ENCODE results near the gene BABAM2.
A peak's percentile ranks its signal among the peaks of the same experiment; 100 is the strongest.

Gene BABAM2

GRCh38 chr2:28296243-28296642 is 405.7 kb downstream of the BABAM2 start:
- H3K4me3 ChIP-seq (ENCODE audit: low read depth, low read length), result no peak overlapping the region
- DNase-seq (ENCODE audit: low read depth), result no peak
- no peak for TF ChIP-seq CTCF (conservative IDR thresholded peaks at IDR 0.05; ENCODE audit: low read depth, low read length)

- H3K4me3 ChIP-seq (ENCODE audit: low read depth, low read length), result no peak overlapping the region
- TF ChIP-seq CTCF (conservative IDR thresholded peaks at IDR 0.05; ENCODE audit: low read depth, low read length), result no peak
- DNase-seq (ENCODE audit: low read depth), result no peak
Measured at GRCh38 chr2:28296904-28297303, 406.4 kb downstream of the BABAM2 start.

GRCh38 chr2:28297531-28297930 is 407.0 kb downstream of the BABAM2 start:
- DNase-seq (ENCODE audit: low read depth), result no peak
- TF ChIP-seq CTCF (conservative IDR thresholded peaks at IDR 0.05; ENCODE audit: low read depth, low read length), result no peak
- no peak overlapping the region for H3K4me3 ChIP-seq (ENCODE audit: low read depth, low read length)

DNA sequence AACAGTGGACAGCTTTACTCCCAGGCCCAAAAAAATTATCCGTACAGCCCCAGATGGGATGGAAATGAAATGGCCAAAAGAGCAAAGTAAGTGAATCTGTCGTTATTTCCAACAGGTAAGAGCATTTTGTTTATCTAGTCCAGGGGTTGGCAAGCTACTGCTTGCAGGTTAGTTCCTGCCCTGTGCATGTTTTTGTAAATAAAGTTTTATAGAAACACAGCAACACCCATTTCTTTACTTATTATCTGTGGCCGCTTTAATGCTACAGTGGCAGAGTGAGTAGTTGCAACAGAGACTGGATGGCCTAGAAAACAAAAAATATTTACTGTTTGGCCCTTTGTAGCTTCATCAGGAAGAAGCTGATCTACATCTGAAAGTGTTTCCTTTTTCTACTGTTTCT is 407.9 kb downstream of the BABAM2 start:
- no peak overlapping the region for H3K4me3 ChIP-seq (ENCODE audit: low read depth, low read length)
- no peak for DNase-seq (ENCODE audit: low read depth)
- no peak for TF ChIP-seq CTCF (conservative IDR thresholded peaks at IDR 0.05; ENCODE audit: low read depth, low read length)

DNA sequence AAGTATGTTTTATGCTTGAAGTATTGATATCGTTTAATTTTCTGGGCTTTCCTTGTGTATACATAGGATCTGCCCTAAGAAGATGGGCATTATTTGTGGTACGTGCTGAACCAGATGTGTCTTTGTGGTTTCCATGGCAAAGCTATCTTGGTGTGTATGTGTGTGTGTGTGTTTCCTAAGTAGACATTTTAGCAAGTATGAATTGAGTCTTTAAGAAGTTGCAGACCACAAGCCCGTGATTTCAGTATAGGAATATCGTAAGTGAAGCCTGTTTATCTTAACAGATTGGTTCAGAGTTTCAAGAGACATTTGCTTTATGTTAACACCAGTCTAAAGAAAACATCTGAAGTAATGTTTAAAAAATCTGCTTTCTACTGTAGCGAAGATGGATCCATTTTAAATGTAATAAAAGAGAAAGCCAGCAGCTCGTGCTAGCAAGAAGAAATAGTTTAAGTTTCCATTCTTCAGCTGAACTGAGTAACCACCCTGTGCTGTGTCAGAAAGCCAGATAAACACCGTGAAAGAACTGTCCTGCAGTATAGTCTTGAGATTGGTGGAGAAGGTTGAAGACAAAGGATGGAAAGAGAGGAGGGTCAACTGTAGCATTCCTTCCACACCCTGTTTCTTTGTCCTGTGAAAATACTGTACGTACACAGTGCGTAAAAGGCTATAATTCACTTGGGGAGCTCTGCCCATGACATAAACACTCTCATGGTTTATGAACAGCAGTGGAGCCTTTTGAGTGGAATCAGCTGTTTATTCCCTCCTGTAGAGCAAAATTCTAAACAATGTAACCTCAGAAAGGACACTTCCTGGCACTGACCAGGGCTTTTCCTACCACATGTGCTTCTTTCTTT is 410.2 kb downstream of the BABAM2 start:
- TF ChIP-seq CTCF (conservative IDR thresholded peaks at IDR 0.05; ENCODE audit: low read depth, low read length), result no peak
- DNase-seq (ENCODE audit: low read depth), result peak; percentile 97
- peak overlapping the region; percentile 14 for H3K4me3 ChIP-seq (ENCODE audit: low read depth, low read length)

DNA sequence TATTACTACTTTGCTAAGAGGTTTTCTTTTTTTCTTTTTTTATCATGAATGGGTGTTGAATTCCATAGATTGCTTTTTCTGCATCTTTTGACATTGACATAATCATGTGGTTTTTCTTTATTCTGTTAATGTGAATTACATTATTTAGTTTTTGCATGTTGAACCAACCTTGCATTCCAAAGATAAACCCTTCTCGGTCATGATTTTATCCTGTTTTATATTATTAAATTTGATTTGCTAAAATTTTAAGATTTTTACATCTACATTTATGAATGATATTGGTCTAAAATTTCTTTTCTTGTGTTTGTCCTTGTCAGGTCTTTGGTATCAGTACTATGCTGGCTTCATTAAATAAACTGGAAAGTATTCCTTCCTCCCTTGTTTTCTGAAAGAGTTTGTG is 414.7 kb downstream of the BABAM2 start:
- TF ChIP-seq CTCF (conservative IDR thresholded peaks at IDR 0.05; ENCODE audit: low read depth, low read length), result no peak
- H3K4me3 ChIP-seq (ENCODE audit: low read depth, low read length), result no peak overlapping the region
- no peak for DNase-seq (ENCODE audit: low read depth)

GRCh38 chr2:28310107-28310506 is 419.6 kb downstream of the BABAM2 start:
- no peak for TF ChIP-seq CTCF (conservative IDR thresholded peaks at IDR 0.05; ENCODE audit: low read depth, low read length)
- DNase-seq (ENCODE audit: low read depth), result no peak
- H3K4me3 ChIP-seq (ENCODE audit: low read depth, low read length), result no peak overlapping the region
